Ureter (tissue), 1 donor: Measurements from ENCODE around the gene CYP2S1. TPM values are rescaled to one million over a fixed set of nuclear protein-coding genes. Genes with fewer than 3 reads are reported as not detected.

ENCODE experiments used
- total RNA-seq: library from RNA; stranded (reverse); gene quantifications from one replicate; pipeline ENCODE4 v1.2.4, GENCODE V29; 2023
- donor health status: DM: yes; HTN: yes; CAD: no.

Gene CYP2S1
- total RNA-seq, 1 donor from 2014 or later = 13.2 TPM

Other genes starting within 250 kb of the CYP2S1 start
- not detected for gene CYP2B6, start 201.9 kb upstream of the CYP2S1 start, total RNA-seq
- not detected for gene CYP2A13, start 104.8 kb upstream of the CYP2S1 start, total RNA-seq
- gene CYP2F1, start 78.8 kb upstream of the CYP2S1 start, total RNA-seq = not detected
- gene AXL, start 26.0 kb downstream of the CYP2S1 start, total RNA-seq = 40.1 TPM
- gene HNRNPUL1, start 71.2 kb downstream of the CYP2S1 start, total RNA-seq = 183 TPM
- gene CCDC97, start 117.0 kb downstream of the CYP2S1 start, total RNA-seq = 38.3 TPM
- 26.3 TPM for gene TGFB1, start 160.7 kb downstream of the CYP2S1 start, total RNA-seq
- 6.1 TPM for gene B9D2, start 170.9 kb downstream of the CYP2S1 start, total RNA-seq
- 12.2 TPM for gene TMEM91, start 183.3 kb downstream of the CYP2S1 start, total RNA-seq
- gene EXOSC5, start 204.1 kb downstream of the CYP2S1 start, total RNA-seq = 21.6 TPM
- 19.8 TPM for gene BCKDHA, start 204.6 kb downstream of the CYP2S1 start, total RNA-seq
- 4.6 TPM for gene B3GNT8, start 234.2 kb downstream of the CYP2S1 start, total RNA-seq
- gene DMAC2, start 246.7 kb downstream of the CYP2S1 start, total RNA-seq = 33.6 TPM
- not detected for gene ERICH4, start 249.9 kb downstream of the CYP2S1 start, total RNA-seq